ENCODE data around the gene SCIN.

Gene SCIN

DNA sequence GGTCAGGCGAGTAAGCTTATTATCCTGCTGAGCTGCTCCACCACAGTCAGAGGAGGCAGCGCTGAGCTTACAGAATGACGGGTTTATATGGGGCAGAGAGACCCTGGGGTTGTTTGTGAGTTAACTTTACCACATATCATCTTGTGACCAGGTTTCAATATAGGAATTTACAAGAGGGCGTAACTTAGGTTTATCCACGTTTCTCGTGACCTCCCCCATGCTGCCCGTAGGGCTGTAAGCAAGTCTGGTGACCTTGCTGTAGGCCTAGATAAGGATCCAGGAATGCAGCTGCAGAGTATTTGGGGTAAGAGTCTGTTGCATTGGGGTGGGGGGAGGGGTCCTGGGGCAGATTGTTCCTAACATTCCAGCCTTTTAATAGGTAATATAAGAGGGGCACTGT is 24.6 kb downstream of the SCIN start:
- H3K4ac ChIP-seq (ENCODE audit: low read depth, low read length): no peak overlapping the region
- H2AK5ac ChIP-seq (ENCODE audit: low read length): no peak overlapping the region
- no peak overlapping the region for H2BK120ac ChIP-seq (ENCODE audit: insufficient read depth, low read length, poor library complexity)
- no peaks in the 10 kb centered on the region for H3K4me1 ChIP-seq (ENCODE audit: control insufficient read depth in 1 of 2, insufficient read depth in 2 of 2, low read length in 2 of 2)
- no peak overlapping the region for H3K18ac ChIP-seq (ENCODE audit: low read length)
- no peak overlapping the region for H4K91ac ChIP-seq (ENCODE audit: low read depth, low read length)
- no peaks in the 10 kb centered on the region for H3K27me3 ChIP-seq (ENCODE audit: insufficient read depth, low read length)
- no peak overlapping the region for H3K14ac ChIP-seq (ENCODE audit: low read length)
- no peak overlapping the region for H3K23ac ChIP-seq (ENCODE audit: low read length)
- H3K4me2 ChIP-seq (ENCODE audit: low read length): no peak overlapping the region
- H2AFZ ChIP-seq (ENCODE audit: insufficient read depth, low read length, poor library complexity): no peak overlapping the region
- WGBS (ENCODE audit: extremely low coverage, insufficient coverage, insufficient read length): no CpG with 5 or more reads among the region's 7 CpGs
- peaks cover 5% of the 10 kb centered on the region for H3K9me3 ChIP-seq (ENCODE audit: insufficient read depth, low read depth, low read length)
- no peaks in the 10 kb centered on the region for H3K36me3 ChIP-seq (ENCODE audit: control insufficient read depth in 1 of 2, insufficient read depth in 2 of 2, low read length in 2 of 2)
- H3K4me3 ChIP-seq (ENCODE audit: low read depth, low read length): no peak overlapping the region
- H3K9ac ChIP-seq (ENCODE audit: low read length): no peak overlapping the region
- H2BK5ac ChIP-seq (ENCODE audit: low read depth, low read length, poor library complexity): no peak overlapping the region
- no peak overlapping the region for H3K27ac ChIP-seq (ENCODE audit: low read depth, low read length)
- no peak overlapping the region for H4K8ac ChIP-seq (ENCODE audit: low read depth, low read length)
- no peak overlapping the region for H2BK12ac ChIP-seq (ENCODE audit: low read length)
- no peak overlapping the region for H4K12ac ChIP-seq (ENCODE audit: low read depth, low read length)
- H3K79me2 ChIP-seq (ENCODE audit: control insufficient read depth, insufficient read depth, low read length, poor library complexity): no peaks in the 10 kb centered on the region
- H3K79me1 ChIP-seq (ENCODE audit: low read length): no peaks in the 10 kb centered on the region
- DNase-seq: no peak

DNA sequence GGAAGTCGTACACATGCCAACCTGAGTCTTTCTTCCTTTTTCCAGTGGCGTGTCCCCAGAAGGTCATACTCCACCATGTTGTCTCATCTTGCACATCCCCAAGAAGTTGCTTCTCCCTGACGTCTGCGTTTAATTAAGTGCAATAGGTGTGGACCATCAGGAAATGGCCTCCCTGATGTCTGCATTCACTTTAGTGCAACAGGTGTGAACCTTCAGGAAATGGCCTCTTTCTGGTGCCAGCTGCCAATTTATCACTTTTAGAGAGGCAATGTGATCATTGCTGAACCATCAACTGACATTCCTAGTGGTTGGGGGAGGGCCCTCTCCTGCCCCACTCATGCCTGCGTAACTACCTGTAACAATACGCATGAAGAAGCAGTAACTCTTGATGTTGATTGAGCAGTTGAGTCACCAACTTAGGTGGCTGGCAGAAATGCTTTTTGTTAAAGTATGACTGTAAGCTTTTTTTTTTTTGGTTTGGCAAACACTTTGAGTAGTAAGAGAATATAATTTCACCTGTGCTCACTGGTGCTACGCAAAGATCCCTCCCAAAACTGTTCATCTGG is 25.8 kb downstream of the SCIN start:
- H3K36me3 ChIP-seq (ENCODE audit: control insufficient read depth in 1 of 2, insufficient read depth in 2 of 2, low read length in 2 of 2): no peaks in the 10 kb centered on the region
- no peak overlapping the region for H3K4me2 ChIP-seq (ENCODE audit: low read length)
- H3K27ac ChIP-seq (ENCODE audit: low read depth, low read length): no peak overlapping the region
- H2AFZ ChIP-seq (ENCODE audit: insufficient read depth, low read length, poor library complexity): no peak overlapping the region
- H3K18ac ChIP-seq (ENCODE audit: low read length): no peak overlapping the region
- no peak overlapping the region for H3K9ac ChIP-seq (ENCODE audit: low read length)
- no peak overlapping the region for H2AK5ac ChIP-seq (ENCODE audit: low read length)
- H3K79me1 ChIP-seq (ENCODE audit: low read length): no peaks in the 10 kb centered on the region
- no peak overlapping the region for H4K8ac ChIP-seq (ENCODE audit: low read depth, low read length)
- H2BK12ac ChIP-seq (ENCODE audit: low read length): no peak overlapping the region
- no peak overlapping the region for H3K14ac ChIP-seq (ENCODE audit: low read length)
- no peaks in the 10 kb centered on the region for H3K27me3 ChIP-seq (ENCODE audit: insufficient read depth, low read length)
- WGBS (ENCODE audit: extremely low coverage, insufficient coverage, insufficient read length): no CpG with 5 or more reads among the region's 7 CpGs
- H3K79me2 ChIP-seq (ENCODE audit: control insufficient read depth, insufficient read depth, low read length, poor library complexity): no peaks in the 10 kb centered on the region
- no peak for DNase-seq
- H2BK5ac ChIP-seq (ENCODE audit: low read depth, low read length, poor library complexity): no peak overlapping the region
- no peaks in the 10 kb centered on the region for H3K4me1 ChIP-seq (ENCODE audit: control insufficient read depth in 1 of 2, insufficient read depth in 2 of 2, low read length in 2 of 2)
- no peak overlapping the region for H3K23ac ChIP-seq (ENCODE audit: low read length)
- no peak overlapping the region for H3K4me3 ChIP-seq (ENCODE audit: low read depth, low read length)
- H3K4ac ChIP-seq (ENCODE audit: low read depth, low read length): no peak overlapping the region
- no peak overlapping the region for H2BK120ac ChIP-seq (ENCODE audit: insufficient read depth, low read length, poor library complexity)
- no peak overlapping the region for H4K91ac ChIP-seq (ENCODE audit: low read depth, low read length)
- H4K12ac ChIP-seq (ENCODE audit: low read depth, low read length): no peak overlapping the region
- peaks cover 5% of the 10 kb centered on the region for H3K9me3 ChIP-seq (ENCODE audit: insufficient read depth, low read depth, low read length)

DNA sequence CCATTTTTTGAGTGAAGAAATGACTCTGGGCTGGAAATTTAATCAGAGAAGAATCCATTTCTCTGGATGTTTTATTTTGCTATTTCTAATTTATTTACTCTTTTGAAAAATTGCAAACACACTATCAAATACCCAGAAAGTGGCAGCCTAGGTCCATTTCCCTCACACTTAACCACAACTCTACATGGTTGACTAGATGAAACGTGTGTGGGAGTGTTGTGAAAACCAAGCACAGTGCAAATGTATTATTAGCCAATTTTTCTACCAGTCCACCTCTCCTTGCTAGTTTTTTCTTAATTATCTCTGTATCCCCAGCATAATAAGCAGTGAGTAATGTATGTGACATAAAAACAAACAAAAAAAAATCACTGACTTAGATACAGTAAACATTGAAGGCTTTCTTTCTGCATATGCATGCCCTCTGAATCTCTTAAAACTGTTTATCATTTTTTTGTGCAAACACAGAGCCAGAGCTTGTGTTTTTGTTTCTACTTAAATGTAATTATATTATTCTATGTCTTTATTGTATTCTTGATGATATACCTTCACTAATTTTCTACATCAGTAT is 30.9 kb downstream of the SCIN start:
- Histone ChIP-seq H3K9me3 (ENCODE audit: insufficient read depth, low read depth, low read length) (no peaks in the 10 kb centered on the region), H3K79me1 (ENCODE audit: low read length) (no peaks in the 10 kb centered on the region), H4K91ac (ENCODE audit: low read depth, low read length) (no peak overlapping the region), H3K4me3 (ENCODE audit: low read depth, low read length) (no peak overlapping the region), H3K23ac (ENCODE audit: low read length) (no peak overlapping the region), H2AK5ac (ENCODE audit: low read length) (no peak overlapping the region), H3K79me2 (ENCODE audit: control insufficient read depth, insufficient read depth, low read length, poor library complexity) (no peaks in the 10 kb centered on the region), H3K27ac (ENCODE audit: low read depth, low read length) (no peak overlapping the region), H3K36me3 (ENCODE audit: control insufficient read depth in 1 of 2, insufficient read depth in 2 of 2, low read length in 2 of 2) (no peaks in the 10 kb centered on the region), H4K12ac (ENCODE audit: low read depth, low read length) (no peak overlapping the region), H3K4me2 (ENCODE audit: low read length) (no peak overlapping the region), H2BK120ac (ENCODE audit: insufficient read depth, low read length, poor library complexity) (no peak overlapping the region), H3K14ac (ENCODE audit: low read length) (no peak overlapping the region), H4K8ac (ENCODE audit: low read depth, low read length) (no peak overlapping the region), H3K4ac (ENCODE audit: low read depth, low read length) (no peak overlapping the region), H3K18ac (ENCODE audit: low read length) (no peak overlapping the region), H2BK5ac (ENCODE audit: low read depth, low read length, poor library complexity) (no peak overlapping the region), H3K9ac (ENCODE audit: low read length) (no peak overlapping the region), H3K4me1 (ENCODE audit: control insufficient read depth in 1 of 2, insufficient read depth in 2 of 2, low read length in 2 of 2) (no peaks in the 10 kb centered on the region), H2AFZ (ENCODE audit: insufficient read depth, low read length, poor library complexity) (no peak overlapping the region), H3K27me3 (ENCODE audit: insufficient read depth, low read length) (no peaks in the 10 kb centered on the region), H2BK12ac (ENCODE audit: low read length) (no peak overlapping the region)
- DNase-seq: no peak
- no CpG with 5 or more reads among the region's 1 CpG for WGBS (ENCODE audit: extremely low coverage, insufficient coverage, insufficient read length)

DNA sequence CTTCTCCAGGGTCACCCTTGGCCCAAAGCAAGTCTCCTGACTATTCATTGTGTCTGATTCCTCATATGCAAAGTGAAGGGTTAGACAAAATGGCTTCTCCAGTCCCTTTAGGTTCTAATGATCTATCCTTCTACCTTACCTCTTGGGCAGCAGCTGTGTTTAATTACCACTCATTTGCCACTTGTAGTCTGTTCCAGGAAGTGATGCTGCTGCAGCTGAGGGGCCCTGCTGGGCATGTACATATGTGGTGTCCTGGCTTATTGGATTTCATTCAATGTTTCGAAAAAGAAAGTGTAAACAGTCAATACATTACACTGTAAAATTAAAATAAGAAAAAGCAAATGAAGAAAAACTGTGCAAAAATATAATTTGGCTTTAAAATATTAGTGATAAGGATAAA is 36.6 kb downstream of the SCIN start:
- H4K91ac ChIP-seq (ENCODE audit: low read depth, low read length): no peak overlapping the region
- no peak overlapping the region for H4K12ac ChIP-seq (ENCODE audit: low read depth, low read length)
- H3K79me1 ChIP-seq (ENCODE audit: low read length): no peaks in the 10 kb centered on the region
- H3K14ac ChIP-seq (ENCODE audit: low read length): no peak overlapping the region
- no peak overlapping the region for H3K23ac ChIP-seq (ENCODE audit: low read length)
- no peak overlapping the region for H3K4me2 ChIP-seq (ENCODE audit: low read length)
- H3K9ac ChIP-seq (ENCODE audit: low read length): no peak overlapping the region
- no peak overlapping the region for H3K27ac ChIP-seq (ENCODE audit: low read depth, low read length)
- H3K18ac ChIP-seq (ENCODE audit: low read length): no peak overlapping the region
- H3K9me3 ChIP-seq (ENCODE audit: insufficient read depth, low read depth, low read length): no peaks in the 10 kb centered on the region
- DNase-seq: no peak
- H2BK5ac ChIP-seq (ENCODE audit: low read depth, low read length, poor library complexity): no peak overlapping the region
- H3K27me3 ChIP-seq (ENCODE audit: insufficient read depth, low read length): no peaks in the 10 kb centered on the region
- no peaks in the 10 kb centered on the region for H3K36me3 ChIP-seq (ENCODE audit: control insufficient read depth in 1 of 2, insufficient read depth in 2 of 2, low read length in 2 of 2)
- no peak overlapping the region for H2AK5ac ChIP-seq (ENCODE audit: low read length)
- H3K79me2 ChIP-seq (ENCODE audit: control insufficient read depth, insufficient read depth, low read length, poor library complexity): no peaks in the 10 kb centered on the region
- H4K8ac ChIP-seq (ENCODE audit: low read depth, low read length): no peak overlapping the region
- no peaks in the 10 kb centered on the region for H3K4me1 ChIP-seq (ENCODE audit: control insufficient read depth in 1 of 2, insufficient read depth in 2 of 2, low read length in 2 of 2)
- no peak overlapping the region for H2AFZ ChIP-seq (ENCODE audit: insufficient read depth, low read length, poor library complexity)
- no peak overlapping the region for H2BK120ac ChIP-seq (ENCODE audit: insufficient read depth, low read length, poor library complexity)
- H3K4me3 ChIP-seq (ENCODE audit: low read depth, low read length): no peak overlapping the region
- no peak overlapping the region for H3K4ac ChIP-seq (ENCODE audit: low read depth, low read length)
- no peak overlapping the region for H2BK12ac ChIP-seq (ENCODE audit: low read length)
- no CpG with 5 or more reads among the region's 1 CpG for WGBS (ENCODE audit: extremely low coverage, insufficient coverage, insufficient read length)

All from trophoblast cell (in vitro differentiated cells and primary cell).